Kidney epithelial cell (primary cell): ENCODE measurements around the gene COL5A3. TPM values are rescaled to one million over a fixed set of nuclear protein-coding genes. Genes with fewer than 3 reads are reported as not detected.

Experiments used
- DNase-seq: peaks from one replicate; pipeline ENCODE4 v3.0.0-alpha.2; 2010; ENCODE audit warnings: low read depth
- H3K27me3 ChIP-seq: 2 replicates; pipeline ENCODE4 v1.6.0; 2011; ENCODE audit warnings: low read length; ENCODE audit not compliant: control insufficient read depth, insufficient read depth
- H3K36me3 ChIP-seq: 2 replicates; pipeline ENCODE4 v1.5.1; 2011; ENCODE audit warnings: low read length; ENCODE audit not compliant: control insufficient read depth, insufficient read depth
- H3K4me3 ChIP-seq: 2 replicates; pipeline ENCODE4 v1.5.1; 2011; ENCODE audit warnings: low read depth, mild to moderate bottlenecking, control low read depth, low read length
- CTCF ChIP-seq: IDR thresholded peaks from 2 replicates; pipeline ENCODE4 v1.5.1; 2011; ENCODE audit warnings: mild to moderate bottlenecking, moderate library complexity, low read length, control low read depth, inconsistent platforms; ENCODE audit not compliant: insufficient read depth, poor library complexity, severe bottlenecking
- total RNA-seq: library from RNA; depleted of rRNA; stranded (reverse); fragments of >200 nt; gene quantifications from 2 replicates; pipeline ENCODE4 v1.2.3, GENCODE V29; 2015

COL5A3 gene
- total RNA-seq, 1 donor from 2014 or later, result 0.79 TPM

GRCh38 chr19:10019246-10019645 lies 8.9 kb upstream of the COL5A3 start:
- no peak for DNase-seq
- no peak for TF ChIP-seq CTCF

GRCh38 chr19:10018786-10019185 lies 8.5 kb upstream of the COL5A3 start:
- no peak for TF ChIP-seq CTCF
- no peak for DNase-seq
- H3K36me3 ChIP-seq, result no peaks in the 10 kb centered on the region
- no peak overlapping the region for H3K4me3 ChIP-seq
- peaks cover 2% of the 10 kb centered on the region for H3K27me3 ChIP-seq

More at GRCh38 chr19:10019246-10019645, 8.9 kb upstream of the COL5A3 start:
- H3K4me3 ChIP-seq, result no peak overlapping the region
- no peaks in the 10 kb centered on the region for H3K36me3 ChIP-seq
- peaks cover under 1% of the 10 kb centered on the region for H3K27me3 ChIP-seq

- no peak for DNase-seq
- H3K36me3 ChIP-seq, result no peaks in the 10 kb centered on the region
- H3K27me3 ChIP-seq, result peaks cover 2% of the 10 kb centered on the region
- no peak for TF ChIP-seq CTCF
- no peak overlapping the region for H3K4me3 ChIP-seq
Observed at GRCh38 chr19:10018263-10018662, 8.0 kb upstream of the COL5A3 start.

GRCh38 chr19:10013834-10014618 lies 3.7 kb upstream of the COL5A3 start:
- no peak for TF ChIP-seq CTCF
- peaks cover 23% of the 10 kb centered on the region for H3K27me3 ChIP-seq
- no peak for DNase-seq
- no peaks in the 10 kb centered on the region for H3K36me3 ChIP-seq
- H3K4me3 ChIP-seq, result no peak overlapping the region

- no peaks in the 10 kb centered on the region for H3K36me3 ChIP-seq
- TF ChIP-seq CTCF, result no peak
- peaks cover 28% of the 10 kb centered on the region for H3K27me3 ChIP-seq
- DNase-seq, result no peak
- H3K4me3 ChIP-seq, result no peak within 1 kb of the TSS
Observed at GRCh38 chr19:10013316-10013715, 3.0 kb upstream of the COL5A3 start, which contains the start of gene RDH8. Gene RDH8, plus strand, starts transcription at chr19:10013483. Its CDS starts 15 bp downstream, at chr19:10013498.

GRCh38 chr19:10011974-10012373 lies 1.7 kb upstream of the COL5A3 start:
- Histone ChIP-seq H3K27me3 (peaks cover 28% of the 10 kb centered on the region), H3K36me3 (no peaks in the 10 kb centered on the region), H3K4me3 (no peak overlapping the region)
- TF ChIP-seq CTCF, result no peak
- no peak for DNase-seq
